DOHH2 (cell line): Measurements from ENCODE around the gene VPS33A.
A peak's percentile ranks its signal among the peaks of the same experiment; 100 is the strongest.

Experiments
- H3F3A ChIP-seq: fragments of 200-600 bp; sonication (generic), shearing (Covaris generic); 2 replicates; pipeline ENCODE4 v1.6.0; 2016; ENCODE audit warnings: antibody characterized with exemption, mild to moderate bottlenecking; ENCODE audit not compliant: control insufficient read depth, insufficient read depth
- H3K27ac ChIP-seq: fragments of 200-600 bp; sonication (generic); 2 replicates; pipeline ENCODE4 v1.5.1; 2014; ENCODE audit warnings: low read depth, mild to moderate bottlenecking, low read length, moderate library complexity
- H3K27me3 ChIP-seq: fragments of 200-600 bp; sonication (generic); 2 replicates; pipeline ENCODE4 v1.6.1; 2014; ENCODE audit warnings: mild to moderate bottlenecking, low read length, mixed read lengths; ENCODE audit not compliant: control insufficient read depth
- H3K36me3 ChIP-seq: fragments of 200-600 bp; sonication (generic); 2 replicates; pipeline ENCODE4 v1.6.1; 2014; ENCODE audit warnings: mild to moderate bottlenecking, low read length, moderate library complexity, mixed read lengths; ENCODE audit not compliant: control insufficient read depth
- H3K4me1 ChIP-seq: fragments of 200-600 bp; sonication (generic); 2 replicates; pipeline ENCODE4 v1.6.1; 2014; ENCODE audit warnings: mild to moderate bottlenecking, low read length, mixed read lengths; ENCODE audit not compliant: control insufficient read depth
- H3K4me2 ChIP-seq: fragments of 200-600 bp; sonication (generic); 2 replicates; pipeline ENCODE4 v1.6.0; 2014; ENCODE audit warnings: mild to moderate bottlenecking, low read length, moderate library complexity
- H3K4me3 ChIP-seq: fragments of 200-600 bp; sonication (generic); 2 replicates; pipeline ENCODE4 v1.5.1; 2014; ENCODE audit warnings: mild to moderate bottlenecking, low read length, mixed read lengths
- H3K79me2 ChIP-seq: fragments of 200-600 bp; sonication (generic); 2 replicates; pipeline ENCODE4 v1.6.1; 2014; ENCODE audit warnings: mild to moderate bottlenecking, low read length, mixed read lengths; ENCODE audit not compliant: control insufficient read depth
- H3K9me2 ChIP-seq: fragments of 200-600 bp; sonication (generic); replicated peaks from 2 replicates; pipeline ENCODE4 v1.6.1; 2014; ENCODE audit warnings: mild to moderate bottlenecking, low read length, mixed read lengths; ENCODE audit not compliant: control insufficient read depth
- H3K9me3 ChIP-seq: fragments of 200-600 bp; sonication (generic); 2 replicates; pipeline ENCODE4 v1.6.1; 2014; ENCODE audit warnings: antibody characterized with exemption, low read length, mixed read lengths; ENCODE audit not compliant: control insufficient read depth, insufficient read depth
- H4K20me1 ChIP-seq: fragments of 200-600 bp; sonication (generic); 2 replicates; pipeline ENCODE4 v1.6.0; 2014; ENCODE audit warnings: low read depth, mild to moderate bottlenecking, antibody characterized with exemption, low read length, moderate library complexity; ENCODE audit not compliant: control insufficient read depth, insufficient read depth
- CTCF ChIP-seq: fragments of 200-600 bp; sonication (generic); IDR thresholded peaks from one replicate; pipeline ENCODE4 v1.5.1; 2014; ENCODE audit warnings: antibody characterized with exemption, mild to moderate bottlenecking, low read depth, low read length; ENCODE audit not compliant: poor library complexity, severe bottlenecking
- EZH2phosphoT487 ChIP-seq: fragments of 200-600 bp; sonication (generic); IDR thresholded peaks from 2 replicates; pipeline ENCODE4 v1.6.1; 2017; ENCODE audit warnings: borderline replicate concordance, mild to moderate bottlenecking, antibody characterized with exemption, low read length, moderate library complexity, mixed read lengths

VPS33A gene

GRCh38 chr12:122206111-122206881, 60.0 kb downstream of the VPS33A start:
- Histone ChIP-seq H3K9me2 (no peaks in the 10 kb centered on the region), H3F3A (peaks cover 11% of the 10 kb centered on the region), H3K4me1 (peaks cover 15% of the 10 kb centered on the region), H3K4me2 (no peak overlapping the region), H3K4me3 (no peak overlapping the region), H3K27ac (no peak overlapping the region), H3K27me3 (peaks cover 38% of the 10 kb centered on the region), H4K20me1 (peaks cover 6% of the 10 kb centered on the region; the same call in 1 of the 2 replicates), H3K36me3 (peaks cover 31% of the 10 kb centered on the region), H3K79me2 (no peaks in the 10 kb centered on the region), H3K9me3 (no peaks in the 10 kb centered on the region)
- TF ChIP-seq CTCF (no peak), EZH2phosphoT487 (no peak)

GRCh38 chr12:122205053-122205925, 61.0 kb downstream of the VPS33A start:
- Histone ChIP-seq H3F3A (peaks cover 11% of the 10 kb centered on the region), H3K27me3 (peaks cover 43% of the 10 kb centered on the region), H4K20me1 (peaks cover 6% of the 10 kb centered on the region; the same call in 1 of the 2 replicates), H3K4me3 (no peak overlapping the region), H3K36me3 (peaks cover 29% of the 10 kb centered on the region), H3K4me1 (peaks cover 15% of the 10 kb centered on the region), H3K79me2 (no peaks in the 10 kb centered on the region), H3K27ac (no peak overlapping the region), H3K9me3 (no peaks in the 10 kb centered on the region), H3K9me2 (no peaks in the 10 kb centered on the region), H3K4me2 (no peak overlapping the region)
- no peak for TF ChIP-seq EZH2phosphoT487
- TF ChIP-seq CTCF, result no peak

- H3K79me2 ChIP-seq, result no peaks in the 10 kb centered on the region
- peak overlapping the region; percentile 77 for H3K4me2 ChIP-seq
- H3K9me2 ChIP-seq, result no peaks in the 10 kb centered on the region
- H3K36me3 ChIP-seq, result peaks cover 21% of the 10 kb centered on the region
- H3K4me3 ChIP-seq, result peak overlapping the region; percentile 65
- H3K27me3 ChIP-seq, result peaks cover 48% of the 10 kb centered on the region
- H3K9me3 ChIP-seq, result no peaks in the 10 kb centered on the region
- H3K27ac ChIP-seq, result no peak overlapping the region
- H3F3A ChIP-seq, result peaks cover 8% of the 10 kb centered on the region; the same call in 1 of the 2 replicates
- peaks cover 15% of the 10 kb centered on the region for H3K4me1 ChIP-seq
- no peak; the same call in 1 of the 2 replicates for TF ChIP-seq EZH2phosphoT487
- TF ChIP-seq CTCF, result no peak
- H4K20me1 ChIP-seq, result peaks cover 6% of the 10 kb centered on the region; the same call in 1 of the 2 replicates
These were observed 61.9 kb downstream of the VPS33A start for GRCh38 chr12:122204167-122205052.
